HCT116 (cell line): ENCODE data around the gene FAR2. TPM values are rescaled to one million over a fixed set of nuclear protein-coding genes. Genes with fewer than 3 reads are reported as not detected.

Experiments used
- ATAC-seq: fragments of 200-7000 bp; cut with Tn5 transposase; 2 replicates; pipeline ENCODE4 v1.9.1; 2020; ENCODE audit warnings: mild to moderate bottlenecking, moderate library complexity
- BruUV-seq: library from RNA; stranded (reverse); fragments of 400-500 nt; replicated peaks from 2 replicates; lab custom pipeline; 2021; lab: Mats Ljungman, UMichigan
- CTCF ChIA-PET: fragments of 300-600 bp; sonication (Branson Sonifier 250); formaldehyde crosslinking; loops from one replicate; lab custom pipeline; 2021; ENCODE audit warnings: antibody characterized with exemption; lab: Charles Lee
- POLR2A ChIA-PET: fragments of 300-600, 350-600 bp; sonication (Branson Sonifier 250); formaldehyde crosslinking; loops from one replicate; lab custom pipeline; 2021; ENCODE audit warnings: antibody characterized with exemption; lab: Charles Lee
- RAD21 ChIA-PET, 2 experiments: fragments of 300-600 bp; sonication (Branson Sonifier 250); formaldehyde crosslinking; loops; one replicate each; lab custom pipeline; 2023; ENCODE audit warnings: low total read pairs in 2 of 2; ENCODE audit not compliant: uncharacterized antibody in 2 of 2, unreplicated experiment in 2 of 2, low non-redundant PET in 1 of 2; lab: Charles Lee
- DNase-seq: peaks from one replicate; pipeline ENCODE4 v3.0.0-alpha.2; 2010; ENCODE audit warnings: low read depth, low spot score
- H2AFZ ChIP-seq: fragments of 200-600 bp; shearing (Covaris generic), sonication (generic); 2 replicates; pipeline ENCODE4 v1.6.1; 2017; ENCODE audit warnings: low read depth, mixed run types, mixed read lengths, antibody characterized with exemption, low read length; ENCODE audit not compliant: poor library complexity, severe bottlenecking
- H3K27ac ChIP-seq: 2 replicates; pipeline ENCODE4 v1.5.1; 2012; ENCODE audit warnings: low read depth, low read length
- H3K27me3 ChIP-seq: fragments of 200-600 bp; sonication (generic); 2 replicates; pipeline ENCODE4 v1.6.1; 2016; ENCODE audit warnings: mixed run types, low read length, mixed read lengths; ENCODE audit not compliant: insufficient read depth
- H3K36me3 ChIP-seq, 2 experiments: fragments of 200-500 bp in 1 of 2; fragments of 200-600 bp in 1 of 2; sonication (Bioruptor generic) in 1 of 2; sonication (generic) in 1 of 2; 2 replicates each; pipeline versions ENCODE4 v1.5.1 to v1.6.1; 2014 to 2016; ENCODE audit warnings: low read length in 2 of 2, inconsistent platforms in 1 of 2, mixed read lengths in 1 of 2, mixed run types in 1 of 2; ENCODE audit not compliant: insufficient read depth in 2 of 2, control insufficient read depth in 1 of 2
- H3K4me1 ChIP-seq, 2 experiments: fragments of 200-600 bp in 1 of 2; sonication (generic) in 1 of 2; 2 replicates each; pipeline versions ENCODE4 v1.5.1 to v1.6.1; 2012 to 2017; ENCODE audit warnings: low read length in 2 of 2, inconsistent platforms in 1 of 2, mild to moderate bottlenecking in 1 of 2, mixed read lengths in 1 of 2, mixed run types in 1 of 2, moderate library complexity in 1 of 2; ENCODE audit not compliant: insufficient read depth in 2 of 2, control insufficient read depth in 1 of 2
- H3K4me2 ChIP-seq: fragments of 200-600 bp; sonication (generic); 2 replicates; pipeline ENCODE4 v1.6.1; 2017; ENCODE audit warnings: mixed run types, low read length, mixed read lengths
- H3K4me3 ChIP-seq, 2 experiments: fragments of 200-600 bp in 1 of 2; sonication (generic) in 1 of 2; replicated peaks in 1 of 2; 2 replicates each; pipeline ENCODE4 v1.5.1; 2011 to 2016; ENCODE audit warnings: low read length in 2 of 2, control low read depth in 1 of 2, low read depth in 1 of 2, mild to moderate bottlenecking in 1 of 2, mixed read lengths in 1 of 2, mixed run types in 1 of 2
- H3K79me2 ChIP-seq: fragments of 200-600 bp; sonication (generic); 2 replicates; pipeline ENCODE4 v1.6.1; 2017; ENCODE audit warnings: mild to moderate bottlenecking, mixed run types, low read length, moderate library complexity, mixed read lengths; ENCODE audit not compliant: insufficient read depth
- H3K9ac ChIP-seq: fragments of 200-600 bp; sonication (generic); 2 replicates; pipeline ENCODE4 v1.6.1; 2016; ENCODE audit warnings: low read length, mixed read lengths
- H3K9me2 ChIP-seq: fragments of 200-600 bp; sonication (generic), shearing (Covaris generic); 2 replicates; pipeline ENCODE4 v1.6.1; 2017; ENCODE audit warnings: mixed run types, mild to moderate bottlenecking, moderate library complexity; ENCODE audit not compliant: insufficient read depth
- H3K9me3 ChIP-seq, 2 experiments: fragments of 200-500 bp in 1 of 2; fragments of 200-600 bp in 1 of 2; sonication (Bioruptor generic) in 1 of 2; sonication (generic) in 1 of 2; 2 replicates each; pipeline ENCODE4 v1.6.1; 2014 to 2017; ENCODE audit warnings: low read length in 2 of 2, mixed read lengths in 2 of 2, inconsistent platforms in 1 of 2, low read depth in 1 of 2, mild to moderate bottlenecking in 1 of 2, mixed run types in 1 of 2, moderate library complexity in 1 of 2; ENCODE audit not compliant: control insufficient read depth in 1 of 2, insufficient read depth in 1 of 2
- H4K20me1 ChIP-seq: fragments of 200-600 bp; sonication (generic), shearing (Covaris generic); 2 replicates; pipeline ENCODE4 v1.6.1; 2017; ENCODE audit warnings: mixed run types, mild to moderate bottlenecking, moderate library complexity; ENCODE audit not compliant: insufficient read depth
- ATF3 ChIP-seq: IDR thresholded peaks from 2 replicates; pipeline ENCODE4 v1.6.1; 2012
- CBX3 ChIP-seq: IDR thresholded peaks from 2 replicates; pipeline ENCODE4 v1.6.1; 2012; ENCODE audit warnings: low read depth
- EGR1 ChIP-seq: IDR thresholded peaks from 2 replicates; pipeline ENCODE4 v1.6.1; 2012; ENCODE audit warnings: low read depth
- EZH2 ChIP-seq: fragments of 200-600 bp; sonication (generic); IDR thresholded peaks from 2 replicates; pipeline ENCODE4 v1.6.1; 2017; ENCODE audit warnings: antibody characterized with exemption, mixed run types
- FOSL1 ChIP-seq: IDR thresholded peaks from 2 replicates; pipeline ENCODE4 v1.6.1; 2012; ENCODE audit warnings: low read depth
- JUND ChIP-seq: IDR thresholded peaks from 2 replicates; pipeline ENCODE4 v1.6.1; 2012
- POLR2A ChIP-seq: IDR thresholded peaks from 2 replicates; pipeline ENCODE4 v1.7.0; 2011; ENCODE audit warnings: borderline replicate concordance; ENCODE audit not compliant: insufficient read depth, insufficient read length; ENCODE audit errors: extremely low read depth
- POLR2AphosphoS5 ChIP-seq: IDR thresholded peaks from 2 replicates; pipeline ENCODE4 v1.6.1; 2011; ENCODE audit warnings: mild to moderate bottlenecking, low read depth, low read length, moderate library complexity
- RAD21 ChIP-seq: IDR thresholded peaks from 2 replicates; pipeline ENCODE4 v1.6.1; 2012; ENCODE audit warnings: low read depth, mild to moderate bottlenecking
- SIN3A ChIP-seq: IDR thresholded peaks from 2 replicates; pipeline ENCODE4 v1.6.1; 2012; ENCODE audit warnings: low read depth
- SP1 ChIP-seq: IDR thresholded peaks from 2 replicates; pipeline ENCODE4 v1.6.1; 2012; ENCODE audit warnings: low read depth
- SRF ChIP-seq: IDR thresholded peaks from 2 replicates; pipeline ENCODE4 v1.6.1; 2012; ENCODE audit warnings: low read depth
- YY1 ChIP-seq: IDR thresholded peaks from 2 replicates; pipeline ENCODE4 v1.6.1; 2011; ENCODE audit warnings: low read length, low read depth, moderate library complexity, mild to moderate bottlenecking; ENCODE audit not compliant: insufficient replicate concordance; ENCODE audit errors: extremely low read depth
- ZFX ChIP-seq: fragments of 450-650 bp; IDR thresholded peaks from 2 replicates; pipeline ENCODE4 v1.6.1; 2017
- ZNF274 ChIP-seq: fragments of 200-500 bp; sonication (Bioruptor generic); IDR thresholded peaks from 2 replicates; pipeline ENCODE4 v1.6.1; 2014; ENCODE audit warnings: mild to moderate bottlenecking, low read depth, low read length, inconsistent platforms
- intact Hi-C: fragments of 100-400 bp; cut with micrococcal nuclease; formaldehyde crosslinking; loops from 2 replicates; pipeline ENCODE4 v1.10.0; 2022
- total RNA-seq: library from RNA; stranded (reverse); gene quantifications from one replicate; pipeline ENCODE4 v1.2.1, GENCODE V29; 2021; ENCODE audit not compliant: unreplicated experiment
- TF ChIP-seq, protein P1 (sequence below): IDR thresholded peaks from 2 replicates; pipeline ENCODE4 v1.6.1; 2011; ENCODE audit warnings: mild to moderate bottlenecking, low read length, moderate library complexity; ENCODE audit not compliant: insufficient replicate concordance; ENCODE audit errors: extremely low read depth
- TF ChIP-seq, protein P2 (sequence below): IDR thresholded peaks from 2 replicates; pipeline ENCODE4 v1.6.1; 2012
- TF ChIP-seq, protein P3 (sequence below): IDR thresholded peaks from 2 replicates; pipeline ENCODE4 v1.6.1; 2012; ENCODE audit warnings: low read depth

The FAR2 gene
- total RNA-seq, 1 experiment from 2014 or later, result 9.7 TPM

DNA sequence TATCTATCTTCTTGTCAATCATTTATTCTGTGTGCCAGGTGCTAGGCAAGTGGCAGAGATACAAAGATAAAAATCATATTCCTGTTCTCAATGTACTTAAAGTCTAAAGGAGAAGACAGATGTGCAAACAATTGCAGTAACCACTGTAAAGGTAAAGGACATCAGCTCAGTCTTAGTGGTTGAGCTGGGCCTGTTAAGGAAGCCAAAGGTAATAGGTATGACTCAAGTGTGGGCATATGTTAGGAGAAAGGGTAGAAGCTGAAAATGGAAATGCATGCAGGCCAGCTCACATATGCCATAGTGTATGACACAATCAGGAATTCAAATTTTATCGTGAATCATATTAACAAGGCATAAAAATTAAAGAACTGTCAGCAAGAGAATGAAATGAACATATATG, 49.8 kb downstream of the FAR2 start:
- Histone ChIP-seq H3K79me2 (no peaks in the 10 kb centered on the region), H3K4me2 (no peak overlapping the region), H3K27ac (no peak overlapping the region), H3K27me3 (no peaks in the 10 kb centered on the region), H3K36me3 (no peaks in the 10 kb centered on the region), H3K4me3 (no peak overlapping the region), H4K20me1 (no peaks in the 10 kb centered on the region), H3K9me2 (no peaks in the 10 kb centered on the region), H2AFZ (no peak overlapping the region), H3K9ac (no peak overlapping the region), H3K4me1 (no peaks in the 10 kb centered on the region), H3K9me3 (no peaks in the 10 kb centered on the region)
- CTCF ChIA-PET, result no interaction called here
- ATAC-seq, result no peak
- POLR2A ChIA-PET, result no interaction called here
- no peak for DNase-seq
- no peak for TF ChIP-seq EGR1
- TF ChIP-seq JUND, result no peak
- no TSS peak for BruUV-seq
- RAD21 ChIA-PET, result no interaction called here
- intact Hi-C loops, result no loop called here

- TF ChIP-seq POLR2A (no peak), ATF3 (no peak), JUND (no peak), POLR2AphosphoS5 (no peak), FOSL1 (no peak), SP1 (no peak), SIN3A (no peak), ZNF274 (no peak), ZFX (no peak), EZH2 (no peak), CBX3 (no peak), RAD21 (no peak), EGR1 (no peak), SRF (no peak), YY1 (no peak)
- TF ChIP-seq, protein P1, sequence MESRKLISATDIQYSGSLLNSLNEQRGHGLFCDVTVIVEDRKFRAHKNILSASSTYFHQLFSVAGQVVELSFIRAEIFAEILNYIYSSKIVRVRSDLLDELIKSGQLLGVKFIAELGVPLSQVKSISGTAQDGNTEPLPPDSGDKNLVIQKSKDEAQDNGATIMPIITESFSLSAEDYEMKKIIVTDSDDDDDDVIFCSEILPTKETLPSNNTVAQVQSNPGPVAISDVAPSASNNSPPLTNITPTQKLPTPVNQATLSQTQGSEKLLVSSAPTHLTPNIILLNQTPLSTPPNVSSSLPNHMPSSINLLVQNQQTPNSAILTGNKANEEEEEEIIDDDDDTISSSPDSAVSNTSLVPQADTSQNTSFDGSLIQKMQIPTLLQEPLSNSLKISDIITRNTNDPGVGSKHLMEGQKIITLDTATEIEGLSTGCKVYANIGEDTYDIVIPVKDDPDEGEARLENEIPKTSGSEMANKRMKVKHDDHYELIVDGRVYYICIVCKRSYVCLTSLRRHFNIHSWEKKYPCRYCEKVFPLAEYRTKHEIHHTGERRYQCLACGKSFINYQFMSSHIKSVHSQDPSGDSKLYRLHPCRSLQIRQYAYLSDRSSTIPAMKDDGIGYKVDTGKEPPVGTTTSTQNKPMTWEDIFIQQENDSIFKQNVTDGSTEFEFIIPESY, result no peak
- TF ChIP-seq, protein P2, sequence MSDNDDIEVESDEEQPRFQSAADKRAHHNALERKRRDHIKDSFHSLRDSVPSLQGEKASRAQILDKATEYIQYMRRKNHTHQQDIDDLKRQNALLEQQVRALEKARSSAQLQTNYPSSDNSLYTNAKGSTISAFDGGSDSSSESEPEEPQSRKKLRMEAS, result no peak
- TF ChIP-seq, protein P3, sequence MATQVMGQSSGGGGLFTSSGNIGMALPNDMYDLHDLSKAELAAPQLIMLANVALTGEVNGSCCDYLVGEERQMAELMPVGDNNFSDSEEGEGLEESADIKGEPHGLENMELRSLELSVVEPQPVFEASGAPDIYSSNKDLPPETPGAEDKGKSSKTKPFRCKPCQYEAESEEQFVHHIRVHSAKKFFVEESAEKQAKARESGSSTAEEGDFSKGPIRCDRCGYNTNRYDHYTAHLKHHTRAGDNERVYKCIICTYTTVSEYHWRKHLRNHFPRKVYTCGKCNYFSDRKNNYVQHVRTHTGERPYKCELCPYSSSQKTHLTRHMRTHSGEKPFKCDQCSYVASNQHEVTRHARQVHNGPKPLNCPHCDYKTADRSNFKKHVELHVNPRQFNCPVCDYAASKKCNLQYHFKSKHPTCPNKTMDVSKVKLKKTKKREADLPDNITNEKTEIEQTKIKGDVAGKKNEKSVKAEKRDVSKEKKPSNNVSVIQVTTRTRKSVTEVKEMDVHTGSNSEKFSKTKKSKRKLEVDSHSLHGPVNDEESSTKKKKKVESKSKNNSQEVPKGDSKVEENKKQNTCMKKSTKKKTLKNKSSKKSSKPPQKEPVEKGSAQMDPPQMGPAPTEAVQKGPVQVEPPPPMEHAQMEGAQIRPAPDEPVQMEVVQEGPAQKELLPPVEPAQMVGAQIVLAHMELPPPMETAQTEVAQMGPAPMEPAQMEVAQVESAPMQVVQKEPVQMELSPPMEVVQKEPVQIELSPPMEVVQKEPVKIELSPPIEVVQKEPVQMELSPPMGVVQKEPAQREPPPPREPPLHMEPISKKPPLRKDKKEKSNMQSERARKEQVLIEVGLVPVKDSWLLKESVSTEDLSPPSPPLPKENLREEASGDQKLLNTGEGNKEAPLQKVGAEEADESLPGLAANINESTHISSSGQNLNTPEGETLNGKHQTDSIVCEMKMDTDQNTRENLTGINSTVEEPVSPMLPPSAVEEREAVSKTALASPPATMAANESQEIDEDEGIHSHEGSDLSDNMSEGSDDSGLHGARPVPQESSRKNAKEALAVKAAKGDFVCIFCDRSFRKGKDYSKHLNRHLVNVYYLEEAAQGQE, result no peak
- H3K36me3 ChIP-seq, result no peaks in the 10 kb centered on the region
- H4K20me1 ChIP-seq, result no peaks in the 10 kb centered on the region
- BruUV-seq, result no TSS peak
- POLR2A ChIA-PET, result no interaction called here
- intact Hi-C loops, result no loop called here
- no peak overlapping the region for H3K4me2 ChIP-seq
- H3K27me3 ChIP-seq, result no peaks in the 10 kb centered on the region
- DNase-seq (no peak), ATAC-seq (no peak)
- no peaks in the 10 kb centered on the region for H3K9me3 ChIP-seq
- RAD21 ChIA-PET, result no interaction called here
- no peaks in the 10 kb centered on the region for H3K4me1 ChIP-seq
- no peak overlapping the region for H3K27ac ChIP-seq
- H3K4me3 ChIP-seq, result no peak overlapping the region
- H3K9ac ChIP-seq, result no peak overlapping the region
- CTCF ChIA-PET, result no interaction called here
- no peaks in the 10 kb centered on the region for H3K79me2 ChIP-seq
- H3K9me2 ChIP-seq, result no peaks in the 10 kb centered on the region
- H2AFZ ChIP-seq, result no peak overlapping the region
Measured at GRCh38 chr12:29200586-29200985, 51.5 kb downstream of the FAR2 start.
